NCI-H1092 treated with DMSO at 0.1 percent for 48 hours (cell line): ENCODE data around the gene ARHGEF7.

Source experiments
- DNase-seq: peaks from one replicate; lab custom pipeline; 2025; lab: John Stamatoyannopoulos, UW

Gene ARHGEF7

GRCh38 chr13:111303559-111303958 lies 188.4 kb downstream of the ARHGEF7 start:
- no peak for DNase-seq

GRCh38 chr13:111304041-111304544 lies 189.0 kb downstream of the ARHGEF7 start:
- no peak for DNase-seq

GRCh38 chr13:111304603-111305289 lies 189.6 kb downstream of the ARHGEF7 start:
- no peak for DNase-seq

GRCh38 chr13:111312944-111313590 lies 198.0 kb downstream of the ARHGEF7 start:
- DNase-seq = no peak

- no peak for DNase-seq
Observed at GRCh38 chr13:111313911-111314425, 198.9 kb downstream of the ARHGEF7 start.

DNA sequence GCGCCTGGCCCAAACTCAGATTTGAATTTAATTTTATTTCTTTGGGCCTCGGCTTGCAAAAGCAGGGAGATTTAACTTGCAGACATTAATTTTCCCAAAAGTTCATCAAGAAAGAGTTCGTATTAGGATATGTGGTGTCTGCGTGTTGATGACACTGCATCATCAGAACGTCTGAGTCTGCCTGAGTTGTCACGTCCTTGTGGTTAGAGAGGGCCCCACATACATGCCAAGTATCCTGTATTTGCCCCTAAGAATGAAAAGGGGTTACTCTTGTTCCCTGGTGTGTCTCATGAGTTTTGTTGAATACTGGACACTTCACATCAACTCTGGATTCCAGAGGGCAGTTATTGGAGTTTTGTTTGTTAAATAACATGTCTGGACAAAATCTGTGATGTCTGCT lies 199.7 kb downstream of the ARHGEF7 start:
- DNase-seq = no peak

GRCh38 chr13:111315347-111315995 lies 200.4 kb downstream of the ARHGEF7 start:
- no peak for DNase-seq

- no peak for DNase-seq
Observed at GRCh38 chr13:111316161-111316730, 201.1 kb downstream of the ARHGEF7 start.

DNA sequence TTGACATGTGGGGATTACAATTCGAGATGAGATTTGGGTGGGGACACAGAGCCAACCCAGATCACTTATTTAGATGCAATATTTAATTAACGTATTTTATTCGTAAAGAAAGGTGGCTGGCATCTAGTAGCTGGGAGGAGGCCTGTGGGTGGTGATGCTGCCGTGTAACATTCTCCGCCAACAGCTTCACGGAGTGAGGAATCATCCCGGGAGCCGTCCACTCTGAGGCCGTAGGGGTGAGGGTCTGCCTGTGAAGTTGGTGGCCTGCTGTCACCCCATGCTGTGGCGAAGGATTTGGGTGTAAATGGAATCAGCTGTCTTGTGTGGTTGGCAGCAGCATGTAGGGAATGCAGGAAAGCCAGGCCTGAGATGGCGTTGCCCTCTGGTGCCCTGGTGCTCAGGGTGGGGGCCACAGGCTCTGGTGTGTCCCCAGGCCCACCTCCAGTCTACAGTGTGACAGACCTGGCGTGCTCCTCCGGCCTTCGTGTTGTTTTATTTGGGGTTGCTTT lies 202.0 kb downstream of the ARHGEF7 start:
- no peak for DNase-seq

DNA sequence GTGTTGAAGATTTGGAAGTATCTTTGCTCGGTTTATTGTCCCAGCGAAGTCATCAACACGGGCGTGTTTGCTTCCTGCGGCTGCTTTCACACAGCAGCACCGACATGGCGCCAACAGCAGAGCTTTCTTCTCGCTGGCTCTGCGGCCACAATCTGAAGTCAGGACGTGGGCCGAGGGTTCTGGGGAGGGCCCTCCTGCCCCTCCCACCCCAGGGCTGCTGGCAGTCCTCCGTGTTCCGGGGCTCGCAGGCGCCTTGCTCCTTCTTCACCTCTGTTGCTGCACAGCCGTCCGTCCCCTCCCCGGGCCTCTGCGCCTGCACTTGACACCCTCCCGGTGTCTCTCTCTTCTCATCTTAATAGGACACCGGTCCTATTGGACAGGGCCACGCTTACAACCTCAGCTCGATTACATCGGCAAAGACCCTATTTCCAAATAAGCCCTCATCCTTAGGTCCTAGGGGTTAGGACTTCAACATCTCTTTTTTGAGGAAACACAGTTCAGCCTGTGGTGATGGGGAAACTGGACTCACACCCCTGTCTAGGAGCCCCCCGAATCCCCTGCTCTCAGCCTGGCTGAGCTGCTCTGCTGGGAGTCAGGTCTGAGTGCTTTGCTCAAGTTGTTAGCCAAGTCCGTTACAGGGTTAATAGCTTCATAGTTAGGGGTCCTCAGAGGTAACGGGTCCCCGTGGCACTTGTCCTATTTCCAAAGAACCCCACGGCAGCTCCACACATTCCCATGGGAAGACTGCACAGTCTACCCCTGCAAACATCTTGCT lies 202.6 kb downstream of the ARHGEF7 start:
- no peak for DNase-seq

DNA sequence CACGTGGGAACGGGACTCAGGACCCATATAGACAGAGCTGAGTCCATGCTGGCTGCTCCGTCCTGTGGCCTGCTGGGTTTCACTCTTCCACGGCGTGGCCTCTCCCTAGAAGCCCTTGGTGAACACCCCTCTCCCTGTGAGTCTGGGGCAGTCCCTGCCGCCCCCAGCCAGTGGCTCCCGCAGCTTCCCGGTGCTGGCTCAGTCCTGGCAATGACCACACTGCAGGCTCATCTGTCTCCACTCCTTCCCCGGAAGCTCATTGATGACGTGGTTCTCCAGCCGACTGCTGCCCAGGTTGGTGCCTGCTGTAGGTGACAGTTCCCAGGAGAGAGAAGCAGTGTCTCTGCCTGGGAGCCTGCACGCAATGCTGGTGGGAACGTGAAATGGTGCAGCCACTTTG lies 203.3 kb downstream of the ARHGEF7 start:
- DNase-seq = no peak

GRCh38 chr13:111319521-111319920 lies 204.4 kb downstream of the ARHGEF7 start:
- DNase-seq = no peak

DNA sequence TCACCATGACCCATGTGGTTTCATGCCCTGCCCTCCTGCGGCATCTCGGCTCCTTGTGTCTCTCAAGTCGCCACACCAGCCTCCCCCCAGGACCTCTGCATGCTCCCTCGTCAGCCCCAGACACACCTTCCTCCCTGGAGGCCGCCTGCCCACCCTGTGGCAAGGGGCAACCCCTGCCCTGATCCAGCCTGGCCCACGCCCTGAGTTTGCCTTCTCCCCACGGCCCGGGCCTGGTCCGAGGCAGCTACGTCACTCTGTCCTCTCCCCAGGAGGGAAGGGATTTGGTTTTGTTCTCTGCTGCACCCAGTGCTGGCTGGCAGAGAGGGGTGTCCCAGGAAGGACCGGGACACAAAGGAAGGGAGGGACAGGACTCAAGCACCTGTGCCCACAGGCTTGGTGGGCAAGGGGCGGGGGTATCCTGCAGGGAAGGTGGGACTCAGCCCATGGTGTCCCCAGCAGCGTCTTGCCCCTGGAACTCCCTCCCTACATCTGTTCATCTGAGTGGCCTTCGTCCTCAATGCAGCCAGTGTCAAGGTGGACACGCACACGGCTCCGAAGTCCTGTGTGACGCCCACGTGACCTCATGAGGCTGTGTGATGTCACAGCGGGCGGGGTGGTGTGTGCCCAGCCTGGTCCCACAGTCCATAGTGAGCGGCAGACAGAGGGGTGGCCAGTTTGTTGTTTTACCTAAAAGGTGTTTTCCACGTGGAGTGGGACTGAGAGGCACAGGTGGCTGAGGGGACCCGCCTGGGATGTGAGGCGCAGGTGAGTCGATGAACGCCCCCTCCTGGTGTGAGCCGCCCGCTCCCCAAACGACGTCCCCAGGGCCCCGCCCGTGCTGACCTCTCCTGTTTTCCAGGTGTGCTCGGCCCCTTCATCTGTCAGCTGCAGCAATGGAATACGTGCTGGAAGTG lies 205.1 kb downstream of the ARHGEF7 start, which contains the start of gene TEX29:
TEX29 (plus strand) TSS at position 645 of the 914 bp plus-strand sequence; CDS start at position 894, 249 bp downstream.
- no peak for DNase-seq

DNA sequence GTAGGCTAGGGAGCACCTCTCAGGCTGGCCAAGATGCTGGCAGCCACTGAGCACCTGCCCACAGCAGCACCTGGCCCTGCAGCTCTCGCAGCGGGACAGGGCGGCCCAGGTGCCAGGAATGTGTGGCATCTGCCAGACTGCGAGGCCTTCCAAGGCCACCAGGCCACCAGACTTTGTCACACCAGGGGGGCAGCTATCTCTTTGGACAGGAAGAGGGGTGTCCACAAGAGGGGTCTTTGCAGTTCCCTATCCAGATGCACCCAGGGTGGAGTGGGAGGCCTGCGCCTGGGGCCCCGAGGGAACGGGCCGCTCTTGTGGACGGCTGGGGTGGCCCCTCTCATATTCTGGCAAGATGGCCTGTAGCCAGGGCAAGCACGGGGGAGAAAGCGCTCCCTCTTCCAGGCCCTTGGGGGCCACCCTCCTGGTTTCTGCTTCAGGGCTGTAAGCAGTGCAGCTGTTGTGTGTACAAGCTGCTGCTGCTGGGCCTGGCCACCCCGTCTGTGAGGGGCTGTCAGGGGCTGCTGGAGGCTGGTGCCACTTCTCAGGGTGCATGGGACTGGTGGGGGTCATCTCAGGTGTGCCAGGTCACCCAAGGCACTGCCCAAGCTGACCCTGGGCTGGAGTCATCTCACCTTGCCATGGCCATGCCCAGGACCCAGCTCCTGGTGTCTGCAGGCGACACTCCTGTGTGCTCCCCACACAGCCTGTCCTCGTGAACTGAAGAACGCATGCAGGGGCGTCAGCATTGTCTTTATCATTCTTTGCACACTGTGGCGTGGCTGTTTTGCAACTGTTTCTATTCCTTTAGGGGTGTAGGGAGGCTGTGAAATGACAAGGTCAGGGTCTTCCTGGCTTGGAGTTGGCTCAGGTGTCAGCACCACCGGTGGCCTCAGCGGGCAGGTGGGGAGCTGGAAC lies 207.1 kb downstream of the ARHGEF7 start:
- DNase-seq = no peak

GRCh38 chr13:111322916-111323331 lies 207.8 kb downstream of the ARHGEF7 start:
- DNase-seq = no peak

DNA sequence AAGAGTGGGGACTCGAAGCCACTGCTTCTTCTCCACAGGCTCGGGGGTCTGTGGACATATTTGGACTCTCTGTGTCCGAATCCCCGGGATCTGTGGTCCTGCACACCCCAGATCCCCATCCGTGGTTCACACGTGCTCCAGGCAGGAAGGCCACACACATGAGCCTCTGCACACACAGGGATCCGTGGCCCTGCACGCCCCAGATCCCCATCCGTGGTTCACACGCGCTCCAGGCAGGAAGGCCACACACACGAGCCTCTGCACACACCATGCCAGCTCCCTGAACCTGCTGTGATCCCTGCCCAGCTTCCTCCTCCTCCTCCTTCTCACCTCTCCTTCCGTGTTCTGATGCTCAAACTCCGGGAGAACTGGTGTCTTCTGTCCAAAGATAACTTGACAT lies 208.4 kb downstream of the ARHGEF7 start:
- DNase-seq = no peak

GRCh38 chr13:111323950-111324651 lies 209.0 kb downstream of the ARHGEF7 start:
- DNase-seq = no peak

DNA sequence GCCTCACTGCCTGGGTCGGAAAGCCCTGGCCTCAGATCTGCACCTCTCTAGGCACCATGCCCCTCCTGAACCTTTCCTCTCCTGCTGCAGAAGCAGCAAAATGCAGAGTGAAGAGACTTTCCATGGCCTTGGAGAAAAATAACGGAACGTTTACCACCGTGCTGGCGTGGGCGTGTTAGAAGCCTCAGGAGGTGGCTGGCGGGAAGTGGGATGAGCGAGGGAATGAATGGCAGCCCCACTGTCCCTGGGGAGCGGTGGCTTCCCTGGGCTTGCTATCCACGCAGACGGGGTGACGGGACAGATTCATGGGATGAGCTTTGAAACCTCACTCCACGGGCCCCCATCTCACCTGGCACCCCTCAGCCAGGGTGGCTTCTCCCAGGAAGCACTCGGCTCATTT lies 209.6 kb downstream of the ARHGEF7 start:
- DNase-seq = no peak
